HG03442 (cell line): ENCODE results near the gene DACH1.

Source experiments
- ATAC-seq: cut with Tn5 transposase; IDR thresholded peaks from one replicate; pipeline ENCODE4 v1.9.1; 2021; ENCODE audit warnings: mild to moderate bottlenecking, moderate library complexity; ENCODE audit not compliant: unreplicated experiment

The DACH1 gene

GRCh38 chr13:71448080-71448630, 418.8 kb downstream of the DACH1 start:
- no peak for ATAC-seq

- ATAC-seq = no peak
Observed at GRCh38 chr13:71437704-71438103, 429.3 kb downstream of the DACH1 start.

- no peak for ATAC-seq
Observed at GRCh38 chr13:71430681-71431080, 436.3 kb downstream of the DACH1 start.

GRCh38 chr13:71417205-71417604, 449.8 kb downstream of the DACH1 start:
- ATAC-seq = no peak

- ATAC-seq = no peak
Observed at GRCh38 chr13:71412231-71412630, 454.8 kb downstream of the DACH1 start.

- no peak for ATAC-seq
Observed at GRCh38 chr13:71408416-71408815, 458.6 kb downstream of the DACH1 start.

- no peak for ATAC-seq
Observed at GRCh38 chr13:71399631-71400215, 467.3 kb downstream of the DACH1 start.

- no peak for ATAC-seq
Observed at GRCh38 chr13:71396149-71396548, 470.9 kb downstream of the DACH1 start.

GRCh38 chr13:71395053-71395452, 472.0 kb downstream of the DACH1 start:
- ATAC-seq = no peak

- ATAC-seq = no peak
Observed at GRCh38 chr13:71394176-71394575, 472.8 kb downstream of the DACH1 start.
